Ascending aorta (tissue), 2 donors: Measurements from ENCODE around the gene VMAC. TPM values are rescaled to one million over a fixed set of nuclear protein-coding genes. Genes with fewer than 3 reads are reported as not detected.
"Not testable (repeated sequence)": the region's sequence is repeated elsewhere in the genome, so short reads cannot be mapped to it uniquely, and the experiment has no call there.

Experiments
- DNase-seq, 2 donors: peaks; one replicate each; pipeline ENCODE4 v3.0.0-alpha.2; 2019; ENCODE audit warnings: low spot score in 2 of 2
- H3K27ac ChIP-seq, 2 donors: fragments of 200-600 bp; sonication (generic); one replicate each; pipeline ENCODE4 v1.5.1; 2016 to 2017; ENCODE audit warnings: mild to moderate bottlenecking in 1 of 2
- H3K27me3 ChIP-seq: fragments of 200-600 bp; sonication (generic); one replicate; pipeline ENCODE4 v1.5.1; 2017
- H3K36me3 ChIP-seq, 2 donors: fragments of 200-600 bp; sonication (generic); one replicate each; pipeline ENCODE4 v1.5.1; 2016
- H3K4me1 ChIP-seq, 2 donors: fragments of 200-600 bp; sonication (generic); one replicate each; pipeline ENCODE4 v1.5.1; 2016 to 2017; ENCODE audit warnings: mild to moderate bottlenecking in 1 of 2
- H3K4me3 ChIP-seq, 2 donors: fragments of 200-600 bp; sonication (generic); one replicate each; pipeline ENCODE4 v1.5.1; 2016 to 2017; ENCODE audit warnings: mild to moderate bottlenecking in 1 of 2
- H3K9me3 ChIP-seq, 2 donors: fragments of 200-600 bp; sonication (generic); one replicate each; pipeline ENCODE4 v1.5.1; 2016
- CTCF ChIP-seq, 3 experiments: fragments of 200-600 bp in 2 of 3; fragments of 450-650 bp in 1 of 3; sonication (generic) in 2 of 3; IDR thresholded peaks; one replicate each; pipeline ENCODE4 v1.5.1; 2016 to 2019; ENCODE audit warnings: antibody characterized with exemption in 3 of 3, mild to moderate bottlenecking in 1 of 3, moderate library complexity in 1 of 3
- intact Hi-C: fragments of 100-400 bp; cut with DNase I; formaldehyde crosslinking; loops from one replicate; pipeline ENCODE4 v1.15.1; 2023
- total RNA-seq: library from RNA; depleted of rRNA; stranded (reverse); fragments of >200 nt; gene quantifications from one replicate; pipeline ENCODE4 v1.1.0, GENCODE V29; 2016

VMAC gene
- total RNA-seq, 1 donor from 2014 or later = 15.2 TPM

GRCh38 chr19:5882421-5882968 lies 22.2 kb upstream of the VMAC start:
- DNase-seq = no peak
- intact Hi-C loops = no loop called here
- Histone ChIP-seq H3K4me1 (peaks cover 0 to 4% of the 10 kb centered on the region in 2 donors), H3K36me3 (no peaks in the 10 kb centered on the region), H3K27me3 (peaks cover 3% of the 10 kb centered on the region), H3K9me3 (no peaks in the 10 kb centered on the region), H3K27ac (no peak overlapping the region), H3K4me3 (no peak overlapping the region)
- no peak for TF ChIP-seq CTCF (IDR thresholded peaks at IDR 0.05)

GRCh38 chr19:5883157-5883873 lies 21.4 kb upstream of the VMAC start:
- H3K9me3 ChIP-seq, H3K27me3 ChIP-seq, H3K27ac ChIP-seq, DNase-seq, H3K4me1 ChIP-seq, intact Hi-C loops, H3K36me3 ChIP-seq, H3K4me3 ChIP-seq: not testable (repeated sequence)

GRCh38 chr19:5884065-5884811 lies 20.4 kb upstream of the VMAC start:
- H3K4me3 ChIP-seq, H3K9me3 ChIP-seq, H3K36me3 ChIP-seq, H3K27me3 ChIP-seq, DNase-seq, H3K27ac ChIP-seq, H3K4me1 ChIP-seq, intact Hi-C loops: not testable (repeated sequence)

- Histone ChIP-seq H3K4me3 (no peak overlapping the region), H3K27me3 (no peaks in the 10 kb centered on the region), H3K4me1 (peaks cover 2 to 16% of the 10 kb centered on the region in 2 donors), H3K27ac (no peak overlapping the region), H3K9me3 (no peaks in the 10 kb centered on the region), H3K36me3 (no peaks in the 10 kb centered on the region)
- no peak for DNase-seq
- intact Hi-C loops = no loop called here
- no peak for TF ChIP-seq CTCF (IDR thresholded peaks at IDR 0.05)
These were observed 15.2 kb upstream of the VMAC start for GRCh38 chr19:5889288-5889971.

- Histone ChIP-seq H3K4me3 (no peak overlapping the region), H3K9me3 (no peaks in the 10 kb centered on the region), H3K27ac (no peak overlapping the region), H3K27me3 (no peaks in the 10 kb centered on the region), H3K4me1 (peaks cover 8 to 23% of the 10 kb centered on the region in 2 donors), H3K36me3 (peaks cover 0 to 2% of the 10 kb centered on the region in 2 donors)
- intact Hi-C loops = no loop called here
- DNase-seq = no peak
- no peak for TF ChIP-seq CTCF (IDR thresholded peaks at IDR 0.05)
These were observed 14.6 kb upstream of the VMAC start for GRCh38 chr19:5890099-5890498.

- TF ChIP-seq CTCF (IDR thresholded peaks at IDR 0.05) = no peak
- intact Hi-C loops = no loop called here
- no peak overlapping the region for H3K27ac ChIP-seq
- peaks cover 13 to 16% of the 10 kb centered on the region in 2 donors for H3K36me3 ChIP-seq
- H3K4me1 ChIP-seq = peaks cover 8 to 27% of the 10 kb centered on the region in 2 donors
- no peaks in the 10 kb centered on the region for H3K9me3 ChIP-seq
- DNase-seq = no peak
- no peaks in the 10 kb centered on the region for H3K27me3 ChIP-seq
- no peak overlapping the region for H3K4me3 ChIP-seq
These were observed 13.1 kb upstream of the VMAC start for GRCh38 chr19:5891572-5891937.
